ENCODE measurements around the gene CACNA1H.
"Not testable (repeated sequence)": the region's sequence is repeated elsewhere in the genome, so short reads cannot be mapped to it uniquely, and the experiment has no call there.

The CACNA1H gene

GRCh38 chr16:1258225-1258600, 105.3 kb downstream of the CACNA1H start:
- H3K36me3 Mint-ChIP-seq: no peaks in the 10 kb centered on the region
- peak; percentile 29 to 44 for ATAC-seq (replicated peaks)
- H3K4me1 Mint-ChIP-seq: peaks cover 6 to 7% of the 10 kb centered on the region in 2 donors
- no peaks in the 10 kb centered on the region for H3K9me3 Mint-ChIP-seq
- peaks cover 50 to 59% of the 10 kb centered on the region in 2 donors for H3K27me3 Mint-ChIP-seq
- H3K4me3 Mint-ChIP-seq: no peak overlapping the region
- no peak overlapping the region for H3K27ac Mint-ChIP-seq
- no peak for DNase-seq

GRCh38 chr16:1258906-1259759, 106.2 kb downstream of the CACNA1H start:
- Mint-ChIP-seq H3K27ac (no peak overlapping the region), H3K36me3 (no peaks in the 10 kb centered on the region), H3K4me3 (peak overlapping the region in 1 of 2 donors; percentile 72), H3K4me1 (peaks cover 6 to 8% of the 10 kb centered on the region in 2 donors), H3K9me3 (peaks cover 0 to under 1% of the 10 kb centered on the region in 2 donors), H3K27me3 (peaks cover 50 to 59% of the 10 kb centered on the region in 2 donors)
- peak in 1 of 2 donors; percentile 36 for ATAC-seq (replicated peaks)
- DNase-seq: no peak

GRCh38 chr16:1259760-1260068, 106.8 kb downstream of the CACNA1H start:
- H3K27me3 Mint-ChIP-seq: peaks cover 50 to 59% of the 10 kb centered on the region in 2 donors
- H3K4me1 Mint-ChIP-seq: peaks cover 6 to 13% of the 10 kb centered on the region in 2 donors
- H3K4me3 Mint-ChIP-seq: no peak overlapping the region
- no peak for ATAC-seq (replicated peaks)
- peaks cover 5 to 6% of the 10 kb centered on the region in 2 donors for H3K9me3 Mint-ChIP-seq
- no peak overlapping the region for H3K27ac Mint-ChIP-seq
- H3K36me3 Mint-ChIP-seq: no peaks in the 10 kb centered on the region
- DNase-seq: no peak

GRCh38 chr16:1260101-1260680, 107.3 kb downstream of the CACNA1H start:
- Mint-ChIP-seq H3K36me3 (no peaks in the 10 kb centered on the region), H3K4me3 (no peak overlapping the region), H3K27ac (no peak overlapping the region), H3K9me3 (peaks cover 5 to 6% of the 10 kb centered on the region in 2 donors), H3K27me3 (peaks cover 50 to 59% of the 10 kb centered on the region in 2 donors), H3K4me1 (peaks cover 6 to 14% of the 10 kb centered on the region in 2 donors)
- DNase-seq (no peak), ATAC-seq (replicated peaks) (no peak)

GRCh38 chr16:1261131-1261892, 108.4 kb downstream of the CACNA1H start:
- no peak overlapping the region for H3K4me3 Mint-ChIP-seq
- H3K27me3 Mint-ChIP-seq: peaks cover 51 to 59% of the 10 kb centered on the region in 2 donors
- peaks cover 6 to 14% of the 10 kb centered on the region in 2 donors for H3K4me1 Mint-ChIP-seq
- ATAC-seq (replicated peaks) (peak; percentile 31 to 44), DNase-seq (no peak)
- no peak overlapping the region for H3K27ac Mint-ChIP-seq
- H3K9me3 Mint-ChIP-seq: peaks cover 5 to 6% of the 10 kb centered on the region in 2 donors
- H3K36me3 Mint-ChIP-seq: no peaks in the 10 kb centered on the region

- ATAC-seq (replicated peaks): no peak
- Mint-ChIP-seq H3K27me3 (peaks cover 47 to 51% of the 10 kb centered on the region in 2 donors), H3K27ac (no peak overlapping the region), H3K4me3 (no peak overlapping the region), H3K36me3 (no peaks in the 10 kb centered on the region), H3K9me3 (peaks cover 5 to 6% of the 10 kb centered on the region in 2 donors), H3K4me1 (peaks cover 6 to 14% of the 10 kb centered on the region in 2 donors)
- DNase-seq: no peak
These were observed 109.4 kb downstream of the CACNA1H start for GRCh38 chr16:1262210-1262845.

GRCh38 chr16:1262846-1263221, 109.9 kb downstream of the CACNA1H start:
- Mint-ChIP-seq H3K27me3 (peaks cover 46 to 49% of the 10 kb centered on the region in 2 donors), H3K36me3 (no peaks in the 10 kb centered on the region), H3K4me1 (peaks cover 6 to 14% of the 10 kb centered on the region in 2 donors), H3K4me3 (no peak overlapping the region), H3K27ac (no peak overlapping the region), H3K9me3 (peaks cover 5 to 6% of the 10 kb centered on the region in 2 donors)
- ATAC-seq (replicated peaks) (no peak), DNase-seq (no peak)

GRCh38 chr16:1263591-1264344, 110.9 kb downstream of the CACNA1H start:
- no peak for DNase-seq
- Mint-ChIP-seq H3K4me3 (no peak overlapping the region), H3K27ac (no peak overlapping the region), H3K27me3 (peaks cover 37 to 41% of the 10 kb centered on the region in 2 donors), H3K36me3 (no peaks in the 10 kb centered on the region), H3K9me3 (peaks cover 5 to 6% of the 10 kb centered on the region in 2 donors), H3K4me1 (peaks cover 5 to 14% of the 10 kb centered on the region in 2 donors)
- ATAC-seq (replicated peaks): no peak

GRCh38 chr16:1264345-1265089, 111.6 kb downstream of the CACNA1H start:
- Mint-ChIP-seq H3K9me3 (peaks cover 5 to 6% of the 10 kb centered on the region in 2 donors), H3K27me3 (peaks cover 32 to 35% of the 10 kb centered on the region in 2 donors), H3K4me3 (no peak overlapping the region), H3K27ac (no peak overlapping the region), H3K4me1 (peaks cover 0 to 9% of the 10 kb centered on the region in 2 donors), H3K36me3 (no peaks in the 10 kb centered on the region)
- ATAC-seq (replicated peaks) (no peak), DNase-seq (no peak)

- no peak overlapping the region for H3K27ac Mint-ChIP-seq
- peaks cover 0 to 9% of the 10 kb centered on the region in 2 donors for H3K4me1 Mint-ChIP-seq
These were observed 112.3 kb downstream of the CACNA1H start for GRCh38 chr16:1265090-1265630.

GRCh38 chr16:1265826-1266225, 112.9 kb downstream of the CACNA1H start:
- H3K4me1 Mint-ChIP-seq: peaks cover 0 to 7% of the 10 kb centered on the region in 2 donors
- H3K27ac Mint-ChIP-seq: no peak overlapping the region
- DNase-seq: no peak
- H3K9me3 Mint-ChIP-seq: peaks cover 5 to 6% of the 10 kb centered on the region in 2 donors
- peaks cover 28 to 34% of the 10 kb centered on the region in 2 donors for H3K27me3 Mint-ChIP-seq
- H3K36me3 Mint-ChIP-seq: no peaks in the 10 kb centered on the region
- no peak overlapping the region for H3K4me3 Mint-ChIP-seq
- ATAC-seq (replicated peaks): no peak

More at GRCh38 chr16:1265090-1265630, 112.3 kb downstream of the CACNA1H start:
- peaks cover 30 to 34% of the 10 kb centered on the region in 2 donors for H3K27me3 Mint-ChIP-seq
- H3K36me3 Mint-ChIP-seq: no peaks in the 10 kb centered on the region
- ATAC-seq (replicated peaks): no peak
- H3K4me3 Mint-ChIP-seq: no peak overlapping the region
- no peak for DNase-seq
- peaks cover 5 to 6% of the 10 kb centered on the region in 2 donors for H3K9me3 Mint-ChIP-seq

GRCh38 chr16:1269418-1269817, 116.5 kb downstream of the CACNA1H start:
- H3K27me3 Mint-ChIP-seq: peaks cover 32 to 39% of the 10 kb centered on the region in 2 donors
- not testable (repeated sequence) for H3K36me3 Mint-ChIP-seq; H3K4me1 Mint-ChIP-seq; H3K9me3 Mint-ChIP-seq; H3K27ac Mint-ChIP-seq; H3K4me3 Mint-ChIP-seq; ATAC-seq (replicated peaks); DNase-seq

GRCh38 chr16:1271380-1271723, 118.4 kb downstream of the CACNA1H start:
- no peaks in the 10 kb centered on the region for H3K9me3 Mint-ChIP-seq
- no peaks in the 10 kb centered on the region for H3K36me3 Mint-ChIP-seq
- ATAC-seq (replicated peaks) (no peak), DNase-seq (no peak)
- no peak overlapping the region for H3K4me3 Mint-ChIP-seq
- H3K27me3 Mint-ChIP-seq: peaks cover 48 to 57% of the 10 kb centered on the region in 2 donors
- peaks cover 0 to 2% of the 10 kb centered on the region in 2 donors for H3K4me1 Mint-ChIP-seq
- H3K27ac Mint-ChIP-seq: no peak overlapping the region

Data from stimulated activated naive B cell treated with anti-CD40 and anti-IgM and Interleukin-4, amounts not matched to agents 10 μg/mL and 1 μg/mL and 100 μg/mL, for 72 hours (primary cell).